ENCODE data around the gene DNAH10.

DNA sequence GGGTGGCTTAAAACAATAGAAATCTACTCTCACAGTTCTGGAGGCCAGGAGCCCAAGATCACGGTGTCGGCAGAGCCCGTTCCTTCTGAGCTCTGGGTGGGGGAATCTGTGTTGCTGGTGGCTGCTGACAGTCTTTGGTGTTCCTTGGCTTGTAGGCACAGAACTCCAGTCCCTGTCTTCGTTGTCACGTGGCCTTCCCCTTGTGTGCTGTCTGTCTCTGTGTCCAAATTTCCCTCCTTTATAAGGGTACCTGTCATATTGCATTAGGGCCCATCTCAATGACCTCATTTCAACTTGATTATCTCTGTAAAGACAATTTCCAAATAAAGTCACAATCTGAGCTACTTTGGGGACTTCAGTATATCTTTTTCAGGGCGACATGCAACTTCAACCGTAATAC is 128.9 kb downstream of the DNAH10 start:
- TF ChIP-seq, protein P1, sequence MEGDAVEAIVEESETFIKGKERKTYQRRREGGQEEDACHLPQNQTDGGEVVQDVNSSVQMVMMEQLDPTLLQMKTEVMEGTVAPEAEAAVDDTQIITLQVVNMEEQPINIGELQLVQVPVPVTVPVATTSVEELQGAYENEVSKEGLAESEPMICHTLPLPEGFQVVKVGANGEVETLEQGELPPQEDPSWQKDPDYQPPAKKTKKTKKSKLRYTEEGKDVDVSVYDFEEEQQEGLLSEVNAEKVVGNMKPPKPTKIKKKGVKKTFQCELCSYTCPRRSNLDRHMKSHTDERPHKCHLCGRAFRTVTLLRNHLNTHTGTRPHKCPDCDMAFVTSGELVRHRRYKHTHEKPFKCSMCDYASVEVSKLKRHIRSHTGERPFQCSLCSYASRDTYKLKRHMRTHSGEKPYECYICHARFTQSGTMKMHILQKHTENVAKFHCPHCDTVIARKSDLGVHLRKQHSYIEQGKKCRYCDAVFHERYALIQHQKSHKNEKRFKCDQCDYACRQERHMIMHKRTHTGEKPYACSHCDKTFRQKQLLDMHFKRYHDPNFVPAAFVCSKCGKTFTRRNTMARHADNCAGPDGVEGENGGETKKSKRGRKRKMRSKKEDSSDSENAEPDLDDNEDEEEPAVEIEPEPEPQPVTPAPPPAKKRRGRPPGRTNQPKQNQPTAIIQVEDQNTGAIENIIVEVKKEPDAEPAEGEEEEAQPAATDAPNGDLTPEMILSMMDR (IDR thresholded peaks at IDR 0.05; ENCODE audit: poor library complexity), result no peak
- TF ChIP-seq EZH2 (IDR thresholded peaks at IDR 0.05; ENCODE audit: borderline replicate concordance), result no peak
- no peak for TF ChIP-seq EZH2phosphoT487 (IDR thresholded peaks at IDR 0.05; ENCODE audit: low read depth, severe bottlenecking, unreplicated experiment)
